Esophagus squamous epithelium (tissue), 5 donors: ENCODE results near the gene EVL. TPM values are rescaled to one million over a fixed set of nuclear protein-coding genes. Genes with fewer than 3 reads are reported as not detected.
A peak's percentile ranks its signal among the peaks of the same experiment; 100 is the strongest.
"Not testable (repeated sequence)": the region's sequence is repeated elsewhere in the genome, so short reads cannot be mapped to it uniquely, and the experiment has no call there.

Source experiments
- DNase-seq: peaks from one replicate; lab custom pipeline; 2025; lab: John Stamatoyannopoulos, UW
- H3K27ac ChIP-seq, 4 donors: fragments of 200-600 bp; sonication (generic); one replicate each; pipeline ENCODE4 v1.5.1; 2016 to 2019; ENCODE audit warnings: mild to moderate bottlenecking in 1 of 4
- H3K27me3 ChIP-seq, 4 donors: fragments of 200-600 bp; sonication (generic); 1 replicate in 3 of 4; 2 replicates in 1 of 4; pipeline versions ENCODE4 v1.5.1 to v1.6.0; 2017 to 2021; ENCODE audit warnings: antibody characterized with exemption in 1 of 4
- H3K36me3 ChIP-seq, 3 donors: fragments of 200-600 bp; sonication (generic); one replicate each; pipeline ENCODE4 v1.5.1; 2016 to 2019
- H3K4me1 ChIP-seq, 3 donors: fragments of 200-600 bp; sonication (generic); one replicate each; pipeline ENCODE4 v1.5.1; 2017 to 2019
- H3K4me3 ChIP-seq, 4 donors: fragments of 200-600 bp; sonication (generic); 1 replicate in 3 of 4; 2 replicates in 1 of 4; pipeline ENCODE4 v1.5.1; 2016 to 2019; ENCODE audit warnings: mild to moderate bottlenecking in 2 of 4, moderate library complexity in 1 of 4
- H3K9me3 ChIP-seq, 3 donors: fragments of 200-600 bp; sonication (generic); one replicate each; pipeline ENCODE4 v1.5.1; 2016 to 2019
- POLR2A ChIP-seq, 4 donors: fragments of 450-650 bp; IDR thresholded peaks; one replicate each; pipeline ENCODE4 v1.6.1; 2017; ENCODE audit warnings: antibody characterized with exemption in 4 of 4, mild to moderate bottlenecking in 4 of 4, moderate library complexity in 3 of 4
- WGBS, 2 donors: methylation state at CpG; one replicate each; pipeline ENCODE4 v1.1.5; 2018; 5-methylcytosine and 5-hydroxymethylcytosine counted together
- intact Hi-C: fragments of 100-400 bp; cut with DNase I; formaldehyde crosslinking; loops from one replicate; pipeline ENCODE4 v1.15.0; 2022
- total RNA-seq, 4 donors: library from RNA; depleted of rRNA; stranded (reverse); fragments of >200 nt; gene quantifications; one replicate each; pipeline ENCODE4 v1.1.0, GENCODE V29; 2016
- TF ChIP-seq, protein P1 (sequence below), 6 experiments: fragments of 450-650 bp in 4 of 6; fragments of 200-600 bp in 2 of 6; sonication (generic) in 2 of 6; IDR thresholded peaks; one replicate each; pipeline ENCODE4 v1.5.1; 2016 to 2019; ENCODE audit warnings: antibody characterized with exemption in 6 of 6, mild to moderate bottlenecking in 4 of 6, moderate library complexity in 4 of 6
- donor health status: DM: yes; HTN: yes; CAD: no.

EVL gene
- total RNA-seq, 4 donors from 2014 or later: 20.0 to 61.2 (median 25.8) TPM

DNA sequence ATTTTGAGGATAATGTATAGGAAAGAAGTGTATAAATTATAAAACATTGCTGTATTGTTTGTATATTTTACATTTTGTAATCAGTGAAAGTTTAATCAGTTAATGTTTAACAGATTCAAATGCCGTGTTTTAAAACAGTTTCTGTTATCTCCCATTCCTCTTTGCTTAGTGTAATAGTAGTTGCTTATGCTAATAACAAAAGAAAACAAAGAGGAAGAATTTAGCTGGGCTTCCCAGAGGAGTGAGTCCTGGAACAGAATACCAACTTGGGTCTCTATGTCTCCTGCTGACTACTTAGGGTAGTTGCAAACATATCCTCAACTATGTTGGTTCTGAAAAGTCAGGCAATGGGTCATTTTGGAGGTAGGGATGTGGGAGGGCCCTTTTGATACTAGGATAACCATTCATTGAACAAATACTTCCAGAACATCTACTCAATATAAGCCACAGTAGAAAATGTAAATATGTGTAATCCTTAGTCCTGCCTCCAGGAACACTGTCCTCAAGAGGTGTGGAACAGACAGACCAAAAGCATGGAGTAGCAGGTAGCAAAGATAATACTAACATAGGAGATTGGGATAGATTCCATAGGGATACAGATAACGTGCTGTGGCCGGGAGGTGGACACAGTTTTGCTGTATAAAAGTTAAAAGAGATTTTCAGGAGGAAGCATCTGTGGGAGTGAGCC is 36.1 kb upstream of the EVL start:
- Histone ChIP-seq H3K27me3 (no peaks in the 10 kb centered on the region), H3K36me3 (no peaks in the 10 kb centered on the region), H3K27ac (no peak overlapping the region), H3K4me1 (peaks cover 0 to 60% (median 33%) of the 10 kb centered on the region in 3 donors), H3K9me3 (no peaks in the 10 kb centered on the region), H3K4me3 (no peak overlapping the region)
- WGBS, 2 donors: 87 to 90% methylated on average over 3 of the region's 3 CpGs
- DNase-seq: no peak
- intact Hi-C loops: no loop called here
- TF ChIP-seq POLR2A (IDR thresholded peaks at IDR 0.05): no peak
- TF ChIP-seq, protein P1, sequence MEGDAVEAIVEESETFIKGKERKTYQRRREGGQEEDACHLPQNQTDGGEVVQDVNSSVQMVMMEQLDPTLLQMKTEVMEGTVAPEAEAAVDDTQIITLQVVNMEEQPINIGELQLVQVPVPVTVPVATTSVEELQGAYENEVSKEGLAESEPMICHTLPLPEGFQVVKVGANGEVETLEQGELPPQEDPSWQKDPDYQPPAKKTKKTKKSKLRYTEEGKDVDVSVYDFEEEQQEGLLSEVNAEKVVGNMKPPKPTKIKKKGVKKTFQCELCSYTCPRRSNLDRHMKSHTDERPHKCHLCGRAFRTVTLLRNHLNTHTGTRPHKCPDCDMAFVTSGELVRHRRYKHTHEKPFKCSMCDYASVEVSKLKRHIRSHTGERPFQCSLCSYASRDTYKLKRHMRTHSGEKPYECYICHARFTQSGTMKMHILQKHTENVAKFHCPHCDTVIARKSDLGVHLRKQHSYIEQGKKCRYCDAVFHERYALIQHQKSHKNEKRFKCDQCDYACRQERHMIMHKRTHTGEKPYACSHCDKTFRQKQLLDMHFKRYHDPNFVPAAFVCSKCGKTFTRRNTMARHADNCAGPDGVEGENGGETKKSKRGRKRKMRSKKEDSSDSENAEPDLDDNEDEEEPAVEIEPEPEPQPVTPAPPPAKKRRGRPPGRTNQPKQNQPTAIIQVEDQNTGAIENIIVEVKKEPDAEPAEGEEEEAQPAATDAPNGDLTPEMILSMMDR (IDR thresholded peaks at IDR 0.05): peak in 1 of 6 experiments; percentile 25

DNA sequence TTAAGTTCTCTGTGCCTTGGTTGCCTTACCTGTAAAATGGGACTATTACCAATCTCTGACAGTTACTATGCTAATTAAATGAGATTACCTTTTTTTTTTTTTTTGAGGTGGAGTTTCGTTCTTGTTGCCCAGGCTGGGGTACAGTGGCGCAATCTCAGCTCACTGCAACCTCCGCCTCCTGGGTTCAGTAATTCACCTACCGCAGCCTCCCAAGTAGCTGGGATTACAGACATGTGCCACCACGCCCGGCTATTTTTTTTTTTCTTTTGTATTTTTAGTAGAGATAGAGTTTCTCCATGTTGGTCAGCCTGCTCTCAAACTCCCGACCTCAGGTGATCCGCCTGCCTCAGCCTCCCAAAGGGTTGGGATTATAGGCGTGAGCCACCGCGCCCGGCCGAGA is 35.2 kb upstream of the EVL start:
- intact Hi-C loops, H3K4me3 ChIP-seq, DNase-seq, H3K36me3 ChIP-seq, H3K27me3 ChIP-seq, H3K9me3 ChIP-seq: not testable (repeated sequence)
- H3K4me1 ChIP-seq: peaks cover 0 to 51% (median 33%) of the 10 kb centered on the region in 3 donors
- H3K27ac ChIP-seq: peak overlapping the region; percentile 50 to 87 (median 74)
- 47 to 65% methylated on average over 13 of the region's 13 CpGs for WGBS, 2 donors

DNA sequence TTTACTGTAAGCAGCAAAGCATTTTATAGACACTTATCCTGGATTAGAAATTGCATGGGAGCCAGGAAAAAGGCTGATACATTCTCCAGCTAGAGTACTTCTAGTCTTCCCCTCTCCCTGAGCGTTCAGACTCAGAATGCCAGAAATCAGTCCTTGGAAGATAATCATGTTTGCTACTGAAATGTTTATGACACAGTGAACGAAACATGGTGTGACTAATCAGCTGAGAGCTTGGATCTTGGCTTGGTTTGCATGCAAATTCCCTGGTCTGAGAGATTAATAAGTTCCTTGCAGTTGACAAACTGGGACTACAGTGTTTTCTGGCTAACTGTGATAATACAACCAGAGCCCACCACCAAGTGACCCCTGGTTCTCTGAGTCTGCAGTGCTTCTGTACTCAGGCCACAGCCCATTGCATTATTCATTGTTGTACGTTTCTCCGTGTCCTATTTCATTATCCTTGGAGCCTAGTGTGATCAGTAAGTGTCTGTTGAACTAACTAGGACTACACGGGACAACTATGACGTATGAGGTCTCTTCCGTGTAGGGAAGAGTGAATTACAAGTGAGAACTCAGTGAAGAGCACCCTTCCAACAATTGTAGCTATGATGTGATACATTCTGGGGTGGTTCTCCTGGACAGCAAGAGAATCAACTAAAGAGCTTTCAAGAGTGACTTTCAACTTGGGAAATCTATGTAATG is 34.6 kb upstream of the EVL start:
- TF ChIP-seq POLR2A (IDR thresholded peaks at IDR 0.05): peak in 1 of 4 donors; percentile 23
- TF ChIP-seq, protein P1 (IDR thresholded peaks at IDR 0.05): no peak

DNA sequence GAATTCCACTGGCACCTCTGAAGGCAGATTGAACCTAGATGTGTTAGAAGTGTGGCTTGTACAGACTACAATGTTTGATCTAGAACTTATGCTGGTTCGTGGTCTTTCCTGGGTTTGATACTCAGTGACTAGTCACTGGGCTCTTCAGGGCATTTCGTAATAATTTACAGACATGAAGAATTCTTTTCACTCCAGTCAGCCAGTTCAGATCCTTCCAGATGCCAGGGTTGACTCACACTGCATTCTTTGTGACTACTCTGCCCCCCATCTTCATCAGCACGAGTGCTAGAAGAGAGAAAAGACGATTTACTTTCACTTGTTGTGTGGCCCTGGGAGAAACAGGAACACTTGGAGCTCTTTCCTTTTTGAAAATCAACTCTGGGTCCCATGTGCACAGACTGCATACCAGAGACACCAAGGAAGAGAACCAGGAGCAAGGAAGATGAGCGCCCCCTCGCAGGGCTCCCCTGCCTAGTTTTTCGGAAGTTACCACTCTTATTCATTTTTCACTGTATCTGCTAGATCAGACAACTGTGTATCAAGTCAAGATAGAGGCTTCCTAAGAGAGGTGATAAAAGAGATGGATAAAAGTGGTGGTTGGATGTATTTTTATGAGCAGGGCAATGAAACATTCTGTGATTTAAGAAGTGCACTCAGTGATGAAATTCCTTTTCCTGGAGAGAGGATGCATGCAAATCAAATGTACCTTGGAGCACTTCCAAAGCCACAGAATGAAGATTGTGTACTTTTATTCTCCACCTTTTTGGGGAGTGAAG is 33.5 kb upstream of the EVL start:
- no peaks in the 10 kb centered on the region for H3K9me3 ChIP-seq
- H3K36me3 ChIP-seq: no peaks in the 10 kb centered on the region
- TF ChIP-seq POLR2A (IDR thresholded peaks at IDR 0.05): no peak
- WGBS, 2 donors: 25 to 35% methylated on average over 7 of the region's 7 CpGs
- H3K27ac ChIP-seq: peak overlapping the region; percentile 50 to 87 (median 74)
- peaks cover 0 to 44% (median 33%) of the 10 kb centered on the region in 3 donors for H3K4me1 ChIP-seq
- peak overlapping the region in 3 of 4 donors; percentile 10 to 57 (median 26) for H3K4me3 ChIP-seq
- H3K27me3 ChIP-seq: no peaks in the 10 kb centered on the region
- DNase-seq: no peak
- intact Hi-C loops: no loop called here

More for the DNA sequence above, 34.6 kb upstream of the EVL start:
- Histone ChIP-seq H3K4me3 (no peak overlapping the region), H3K4me1 (peaks cover 0 to 45% (median 33%) of the 10 kb centered on the region in 3 donors), H3K9me3 (no peaks in the 10 kb centered on the region), H3K27me3 (no peaks in the 10 kb centered on the region), H3K27ac (peak overlapping the region; percentile 50 to 87 (median 74)), H3K36me3 (no peaks in the 10 kb centered on the region)
- 65 to 76% methylated on average over 7 of the region's 7 CpGs for WGBS, 2 donors
- DNase-seq: no peak
- intact Hi-C loops: no loop called here

DNA sequence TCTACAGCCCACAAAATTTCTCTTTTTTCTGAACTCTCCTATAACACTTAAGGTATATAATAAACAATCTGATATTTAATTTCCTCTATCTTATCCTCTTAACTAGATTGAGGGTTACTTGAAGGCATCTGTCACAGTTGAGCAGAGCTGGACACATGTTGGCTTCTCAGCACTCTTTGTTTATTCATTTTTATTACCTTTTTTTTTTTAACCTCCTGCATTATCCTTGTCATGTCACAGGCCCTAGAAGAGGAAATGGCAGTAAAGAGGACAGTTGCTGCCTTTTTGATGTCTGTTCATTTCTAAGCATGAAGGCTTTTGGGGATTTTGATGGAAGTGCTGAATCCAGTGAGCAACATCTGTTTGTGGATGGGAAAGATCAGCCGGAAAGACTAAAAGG is 32.5 kb upstream of the EVL start:
- no peaks in the 10 kb centered on the region for H3K27me3 ChIP-seq
- H3K4me1 ChIP-seq: peaks cover 0 to 53% (median 33%) of the 10 kb centered on the region in 3 donors
- H3K9me3 ChIP-seq: no peaks in the 10 kb centered on the region
- no peak overlapping the region for H3K4me3 ChIP-seq
- intact Hi-C loops: no loop called here
- no peak overlapping the region for H3K27ac ChIP-seq
- 94 to 100% methylated on average over 1 of the region's 1 CpG for WGBS, 2 donors
- TF ChIP-seq, protein P1 (IDR thresholded peaks at IDR 0.05): no peak
- TF ChIP-seq POLR2A (IDR thresholded peaks at IDR 0.05): no peak
- no peak for DNase-seq
- no peaks in the 10 kb centered on the region for H3K36me3 ChIP-seq
